ENCODE results near the gene GLB1L.

GRCh38 chr2:219206328-219207133, 38.7 kb downstream of the GLB1L start, which contains the start of gene ZFAND2B:
- TF ChIP-seq CTCF (optimal IDR thresholded peaks at IDR 0.05 in 1 of 3, IDR thresholded peaks at IDR 0.05 in 1 of 3, conservative IDR thresholded peaks at IDR 0.05 in 1 of 3; ENCODE audit: extremely low read depth in 1 of 3, insufficient read depth in 2 of 3, low read length in 3 of 3) (peak in 1 of 3 experiments; percentile 2), EZH2 (IDR thresholded peaks at IDR 0.05; ENCODE audit: low read length) (no peak)
